GM18867 (cell line): ENCODE measurements around the gene ING1.
"Not testable (repeated sequence)": the region's sequence is repeated elsewhere in the genome, so short reads cannot be mapped to it uniquely, and the experiment has no call there.

Experiments
- ATAC-seq: cut with Tn5 transposase; IDR thresholded peaks from one replicate; pipeline ENCODE4 v1.9.1; 2021; ENCODE audit warnings: mild to moderate bottlenecking, moderate library complexity; ENCODE audit not compliant: unreplicated experiment

The ING1 gene, protein sequence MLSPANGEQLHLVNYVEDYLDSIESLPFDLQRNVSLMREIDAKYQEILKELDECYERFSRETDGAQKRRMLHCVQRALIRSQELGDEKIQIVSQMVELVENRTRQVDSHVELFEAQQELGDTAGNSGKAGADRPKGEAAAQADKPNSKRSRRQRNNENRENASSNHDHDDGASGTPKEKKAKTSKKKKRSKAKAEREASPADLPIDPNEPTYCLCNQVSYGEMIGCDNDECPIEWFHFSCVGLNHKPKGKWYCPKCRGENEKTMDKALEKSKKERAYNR

GRCh38 chr13:110713642-110713952 lies at the start of gene ING1:
Gene ING1, plus strand, starts transcription at chr13:110713700. Its CDS starts 450 bp downstream, at chr13:110714150.
- ATAC-seq, result no peak

DNA sequence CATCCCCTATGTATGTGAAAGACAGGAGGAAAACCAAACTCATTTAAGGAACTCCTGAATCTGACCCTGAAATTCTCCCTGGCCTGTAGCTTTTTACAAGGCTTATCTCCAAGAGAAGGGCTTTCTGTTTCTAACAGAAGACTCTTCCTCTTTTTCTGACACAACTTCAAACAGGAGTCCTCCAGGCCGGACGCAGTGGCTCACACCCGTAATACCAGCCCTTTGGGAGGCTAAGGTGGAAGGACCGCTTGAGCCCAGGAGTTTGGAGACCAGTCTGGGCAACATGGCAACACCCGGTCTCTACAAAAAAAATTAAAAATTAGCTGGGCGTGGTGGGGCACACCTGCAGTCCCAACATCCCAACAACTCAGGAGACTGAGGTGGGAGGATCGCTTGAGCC lies 49.5 kb upstream of the ING1 start:
- no peak for ATAC-seq

DNA sequence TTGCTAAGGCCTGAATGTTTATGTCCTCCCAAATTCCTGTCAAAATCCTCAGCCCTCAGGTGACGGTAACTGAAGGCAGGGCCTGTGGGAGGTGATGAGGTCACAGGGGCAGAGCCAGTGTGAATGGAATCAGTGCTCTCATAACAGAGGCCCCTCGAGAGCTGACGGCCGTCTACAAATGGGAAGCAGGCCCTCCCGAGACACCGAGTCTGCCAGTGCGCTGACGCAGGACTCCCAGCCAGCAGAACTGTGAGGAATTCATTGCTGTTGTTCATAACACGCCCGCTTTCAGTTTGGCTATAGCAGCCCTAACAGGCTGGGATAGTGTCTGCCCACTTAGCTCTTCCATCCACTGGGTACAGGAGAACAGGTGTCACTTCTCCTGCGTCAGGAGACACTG lies 48.8 kb upstream of the ING1 start:
- no peak for ATAC-seq

DNA sequence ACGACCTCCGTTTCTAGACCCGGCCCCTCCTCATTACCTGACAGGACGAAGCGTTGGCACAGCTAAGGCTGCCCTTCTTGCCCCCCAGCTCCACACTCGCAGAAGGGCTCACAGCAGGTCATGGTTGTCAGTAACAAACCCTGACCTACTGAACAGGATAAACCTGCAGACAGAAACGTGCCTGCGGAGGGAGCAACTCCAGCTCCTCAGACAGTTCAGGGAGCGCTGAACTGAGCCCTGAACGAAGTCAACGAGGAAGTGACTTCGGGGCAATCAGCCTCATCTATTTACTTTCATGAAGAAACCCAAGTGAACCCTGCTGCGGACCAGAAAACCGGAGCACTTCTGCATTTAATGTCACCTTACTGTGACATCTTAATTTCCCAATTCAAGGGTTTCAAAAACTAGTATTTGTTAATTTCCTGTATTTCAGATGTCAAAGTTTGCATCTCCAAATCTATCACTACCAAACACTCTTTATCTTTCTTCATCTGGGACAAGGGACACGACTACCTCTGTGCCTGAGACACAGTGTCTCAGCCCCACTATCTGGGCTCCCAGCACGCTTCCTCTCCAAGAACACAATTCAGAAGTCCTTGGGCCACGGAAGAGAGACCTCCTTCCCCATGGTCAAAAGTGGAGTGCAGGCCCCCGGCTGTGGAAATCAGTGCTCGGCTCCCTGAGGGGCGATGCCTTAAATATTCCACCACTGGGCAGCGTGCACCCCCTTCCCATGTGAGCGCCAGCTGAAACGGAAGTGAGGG lies 47.8 kb upstream of the ING1 start:
- no peak for ATAC-seq

DNA sequence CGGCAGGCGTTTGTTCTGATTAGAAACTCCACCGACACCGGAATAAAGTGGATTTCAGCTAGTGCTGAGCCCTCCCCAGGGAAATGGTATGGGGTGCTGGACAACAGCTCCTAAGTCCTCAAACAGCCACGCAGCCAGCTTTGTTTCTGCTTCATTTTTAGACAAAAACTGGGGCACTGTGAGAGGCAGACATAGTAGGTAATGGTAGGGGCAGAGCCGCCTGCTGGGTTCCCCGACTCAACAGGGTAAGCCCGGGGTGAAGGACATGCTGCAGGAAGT lies 47.3 kb upstream of the ING1 start:
- ATAC-seq, result no peak

GRCh38 chr13:110669036-110669435 lies 44.5 kb upstream of the ING1 start:
- ATAC-seq, result no peak

- ATAC-seq, result not testable (repeated sequence)
Observed at GRCh38 chr13:110669814-110670213, 43.7 kb upstream of the ING1 start.

DNA sequence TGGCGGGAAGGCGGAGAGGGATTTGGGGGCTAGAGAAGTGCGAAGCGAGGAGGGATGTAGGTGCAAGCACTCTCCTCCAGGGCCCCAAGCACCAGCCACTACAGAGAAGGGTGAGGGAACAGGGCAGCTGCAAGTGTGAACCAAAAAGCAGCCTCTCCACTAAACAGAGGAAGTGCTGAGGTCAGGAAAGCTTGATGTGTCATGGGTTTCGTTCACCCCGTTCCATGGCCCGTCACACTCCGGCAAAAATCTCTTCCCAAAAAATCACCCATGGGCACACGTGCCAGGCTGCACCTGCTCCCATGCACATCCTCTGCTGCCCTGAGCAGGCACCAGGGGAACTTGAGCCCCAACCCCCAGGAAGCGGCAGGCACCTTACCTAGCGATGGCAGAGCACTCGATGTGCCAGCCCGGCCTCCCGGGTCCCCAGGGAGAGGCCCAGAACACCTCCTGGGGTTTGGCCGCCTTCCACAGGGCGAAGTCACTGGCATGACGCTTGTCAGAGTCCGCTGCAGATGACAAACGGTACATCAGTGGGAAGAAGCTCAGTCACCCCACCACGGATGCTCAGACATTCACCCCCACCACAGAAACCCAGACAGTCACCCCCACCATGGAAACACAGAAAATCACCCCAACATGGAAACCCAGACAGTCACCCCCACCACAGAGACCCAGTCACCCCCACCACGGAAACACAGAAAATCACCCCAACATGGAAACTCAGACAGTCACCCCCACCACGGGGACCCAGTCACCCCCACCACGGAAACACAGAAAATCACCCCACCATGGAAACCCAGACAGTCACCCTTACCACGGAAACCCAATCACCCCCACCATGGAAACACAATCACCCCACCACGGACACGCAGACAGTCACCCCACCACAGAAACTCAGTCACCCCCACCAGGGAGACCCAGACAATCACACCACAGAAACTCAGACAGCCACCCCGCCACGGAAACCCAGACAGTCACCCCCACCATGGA lies 36.6 kb upstream of the ING1 start:
- peak; percentile 78 for ATAC-seq

DNA sequence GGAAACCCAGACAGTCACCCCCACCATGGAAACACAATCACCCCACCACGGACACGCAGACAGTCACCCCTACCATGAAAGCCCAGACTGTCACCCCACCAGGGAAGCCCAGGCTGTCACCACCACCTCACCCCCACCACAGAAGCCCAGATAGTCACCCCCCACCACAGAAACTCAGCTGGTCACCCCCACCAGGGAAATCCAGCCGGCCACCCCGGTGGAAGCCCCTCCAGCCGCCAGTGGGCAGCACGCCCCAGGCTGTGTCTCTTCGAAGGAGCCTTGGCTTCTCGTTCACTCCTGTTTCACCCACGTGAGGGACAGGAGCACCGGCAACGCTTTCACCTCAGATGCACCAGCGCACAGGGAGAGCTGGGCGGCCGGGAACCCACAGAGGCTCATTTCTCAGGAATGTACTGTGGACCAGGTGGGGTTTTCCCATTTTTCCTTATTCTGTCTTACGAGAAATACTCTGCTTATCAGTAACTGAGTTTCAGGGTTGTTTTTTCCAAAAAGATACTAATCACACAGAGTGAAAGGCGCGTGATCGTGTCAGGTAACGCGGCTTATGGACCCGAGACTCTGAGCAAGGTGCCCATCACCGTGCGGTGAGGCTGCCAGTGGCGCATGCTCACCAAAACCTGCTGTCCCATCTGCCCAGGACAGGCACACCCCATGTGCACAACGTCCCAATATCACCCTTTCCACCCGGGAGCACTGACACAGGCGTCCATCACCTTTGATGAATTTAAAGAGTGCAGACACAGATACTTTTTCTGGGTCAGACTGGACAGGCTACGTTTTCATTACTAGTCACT lies 35.6 kb upstream of the ING1 start:
- no peak for ATAC-seq

DNA sequence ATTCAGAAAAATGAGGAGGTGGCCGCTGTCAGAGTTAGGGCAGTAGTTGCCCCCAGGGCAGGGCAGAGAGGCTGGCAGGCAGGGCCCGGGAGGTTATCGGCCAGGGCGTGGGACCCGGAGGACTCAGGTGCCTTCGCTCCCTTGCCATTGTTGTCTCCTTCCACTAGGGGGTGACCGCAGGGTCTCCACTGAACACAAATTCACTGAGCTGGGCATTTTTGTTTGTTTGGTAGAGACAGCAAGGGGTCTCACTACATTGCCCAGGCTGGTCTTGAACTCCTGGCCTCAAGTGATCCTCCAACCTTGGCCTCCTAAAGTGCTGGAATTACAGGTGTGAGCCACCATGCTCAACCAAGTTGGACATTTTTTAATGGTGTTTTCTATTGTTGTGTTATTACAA lies 32.6 kb upstream of the ING1 start:
- no peak for ATAC-seq

- no peak for ATAC-seq
Observed at GRCh38 chr13:110681868-110682550, 31.5 kb upstream of the ING1 start.

DNA sequence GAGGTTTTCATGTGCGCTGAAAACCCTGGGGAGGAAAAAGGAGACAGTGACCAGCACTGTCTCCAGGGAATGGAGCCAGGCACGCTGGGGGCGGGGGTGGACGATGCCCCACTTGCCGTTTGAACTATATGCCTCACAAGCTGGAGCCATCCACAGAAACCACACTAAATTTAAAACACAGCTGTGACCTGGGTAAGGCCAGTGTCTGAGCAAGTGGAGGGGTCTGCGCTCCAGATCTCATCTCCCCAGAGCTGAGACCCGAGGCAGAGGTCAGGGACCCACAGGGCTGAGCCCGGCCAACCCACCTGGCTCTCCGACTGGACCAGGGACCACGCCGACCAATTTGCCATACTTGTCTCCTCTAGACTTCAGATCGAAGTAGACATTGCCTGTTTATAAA lies 30.8 kb upstream of the ING1 start:
- no peak for ATAC-seq

DNA sequence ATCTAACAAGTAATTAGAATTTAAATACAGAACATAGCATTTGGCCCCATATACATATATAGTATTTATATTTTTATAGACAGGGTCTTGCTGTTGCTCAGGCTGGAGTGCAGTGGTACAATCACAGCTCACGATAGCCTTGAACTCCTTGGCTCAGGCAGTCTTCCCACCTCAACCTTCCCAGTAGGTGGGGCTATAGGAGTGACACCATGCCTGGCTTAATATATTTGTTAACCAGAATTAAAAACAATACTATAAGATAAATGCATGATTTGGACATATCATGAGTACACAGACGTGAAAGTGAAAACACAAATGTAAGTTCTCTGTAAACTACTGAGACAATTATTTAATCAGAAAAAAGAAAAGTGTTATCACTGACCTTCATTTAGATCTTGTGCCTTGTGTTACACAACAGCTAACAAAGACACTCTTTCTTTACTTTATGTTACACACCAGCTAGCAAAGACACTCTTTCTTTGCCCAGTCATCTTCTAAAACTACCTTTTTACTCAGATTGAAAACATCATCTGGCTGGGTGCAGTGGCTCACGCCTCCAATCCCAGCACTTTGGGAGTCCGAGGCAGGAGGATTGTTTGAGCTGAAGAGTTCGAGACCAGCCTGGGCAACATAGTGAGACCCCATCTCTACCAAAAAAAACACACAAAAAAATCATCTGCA lies 30.2 kb upstream of the ING1 start:
- ATAC-seq, result no peak

DNA sequence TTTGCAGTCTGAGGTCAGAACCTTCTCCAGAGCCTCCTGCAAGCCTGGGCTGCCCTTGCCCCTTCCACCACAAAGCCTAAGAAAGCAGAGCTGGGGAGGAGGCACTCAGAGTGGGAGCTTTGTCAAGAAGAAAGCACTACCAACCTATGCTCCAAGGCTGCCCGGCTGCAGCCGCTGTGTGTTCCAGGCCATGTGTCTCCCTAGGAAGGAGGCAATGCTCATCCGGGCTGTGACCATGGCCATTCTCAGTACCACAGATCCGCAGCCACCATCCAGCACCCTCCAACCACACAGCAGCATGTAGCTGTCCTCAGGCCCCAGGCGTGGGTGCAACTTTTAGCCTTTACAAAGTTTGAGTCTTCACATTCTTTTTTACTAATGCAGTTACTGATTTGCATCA lies 29.6 kb upstream of the ING1 start:
- no peak for ATAC-seq

- no peak for ATAC-seq
Observed at GRCh38 chr13:110684388-110685056, 29.0 kb upstream of the ING1 start.

DNA sequence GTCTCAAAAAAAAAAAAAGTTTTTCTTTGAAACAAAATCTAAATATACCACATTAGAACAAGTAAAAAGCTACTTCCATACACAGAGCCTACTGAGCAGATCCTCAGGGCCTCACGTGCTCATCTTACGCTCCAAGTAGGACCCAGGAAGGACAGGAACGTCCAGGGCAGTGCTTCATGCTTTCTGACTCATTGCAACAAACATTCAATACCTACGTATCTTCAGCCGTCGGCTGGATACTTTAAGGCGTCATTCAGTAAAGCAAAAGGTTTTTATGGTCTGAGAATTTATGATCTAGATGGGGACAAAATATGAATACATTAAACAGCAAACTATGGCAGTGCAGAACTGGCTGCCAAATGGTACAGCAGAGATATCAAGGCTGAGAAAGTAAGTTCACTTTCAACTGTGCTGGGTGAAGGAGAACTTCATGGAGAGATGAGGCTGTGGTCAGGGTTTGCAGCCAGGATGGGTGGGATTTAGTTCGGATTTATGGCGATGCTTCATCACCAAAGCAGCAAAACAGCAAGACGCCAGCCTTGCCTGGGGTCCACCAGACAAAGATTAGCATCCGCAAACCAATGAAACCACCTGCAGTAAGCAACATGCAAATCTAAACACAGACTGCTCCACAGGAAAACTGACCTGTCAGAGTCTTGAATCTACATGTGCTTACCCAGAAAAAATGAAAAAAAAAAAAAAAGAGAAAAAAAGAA lies 28.0 kb upstream of the ING1 start:
- no peak for ATAC-seq

- ATAC-seq, result no peak
Observed at GRCh38 chr13:110687736-110688135, 25.8 kb upstream of the ING1 start.

GRCh38 chr13:110689041-110689440 lies 24.5 kb upstream of the ING1 start:
- no peak for ATAC-seq

DNA sequence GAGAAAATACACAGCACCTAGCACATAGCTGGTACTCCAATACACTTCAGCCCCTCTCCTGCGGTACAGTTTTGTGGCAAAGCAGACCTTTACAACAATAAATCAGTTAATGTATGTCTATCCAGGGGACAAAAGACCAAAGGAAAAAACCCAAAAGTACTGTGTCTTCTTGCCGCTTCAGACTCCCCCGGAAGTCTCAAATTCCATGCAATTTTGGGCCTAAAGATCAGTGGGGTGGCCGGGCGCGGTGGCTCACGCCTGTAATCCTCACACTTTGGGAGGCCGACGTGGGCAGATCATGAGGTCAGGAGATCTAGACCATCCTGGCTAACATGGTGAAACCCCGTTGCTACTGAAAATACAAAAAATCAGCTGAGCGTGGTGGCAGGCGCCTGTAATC lies 23.8 kb upstream of the ING1 start:
- ATAC-seq, result no peak
